HG03575 (cell line): ENCODE data around the gene MAPKAPK2.

Experiments
- ATAC-seq: cut with Tn5 transposase; IDR thresholded peaks from one replicate; pipeline ENCODE4 v1.9.1; 2021; ENCODE audit not compliant: unreplicated experiment, insufficient number of reproducible peaks, low FRiP score; ENCODE audit errors: extremely low read depth

MAPKAPK2 gene

GRCh38 chr1:206732508-206732907, 47.8 kb downstream of the MAPKAPK2 start:
- no peak for ATAC-seq

GRCh38 chr1:206732992-206733391, 48.3 kb downstream of the MAPKAPK2 start:
- ATAC-seq = no peak

- no peak for ATAC-seq
Measured at GRCh38 chr1:206734499-206735142, 49.9 kb downstream of the MAPKAPK2 start.

- no peak for ATAC-seq
Measured at GRCh38 chr1:206735553-206736031, 50.9 kb downstream of the MAPKAPK2 start.

GRCh38 chr1:206736878-206737728, 52.4 kb downstream of the MAPKAPK2 start:
- no peak for ATAC-seq

- ATAC-seq = no peak
Measured at GRCh38 chr1:206737729-206738201, 53.1 kb downstream of the MAPKAPK2 start.

- no peak for ATAC-seq
Measured at GRCh38 chr1:206738370-206739366, 54.0 kb downstream of the MAPKAPK2 start.

- ATAC-seq = peak; percentile 81
Measured at GRCh38 chr1:206739411-206740076, 54.8 kb downstream of the MAPKAPK2 start.

GRCh38 chr1:206741142-206741701, 56.5 kb downstream of the MAPKAPK2 start:
- ATAC-seq = no peak

GRCh38 chr1:206742719-206743383, 58.1 kb downstream of the MAPKAPK2 start:
- no peak for ATAC-seq

- no peak for ATAC-seq
Measured at GRCh38 chr1:206744683-206745082, 60.0 kb downstream of the MAPKAPK2 start.

- no peak for ATAC-seq
Measured at GRCh38 chr1:206745301-206745700, 60.6 kb downstream of the MAPKAPK2 start.

- no peak for ATAC-seq
Measured at GRCh38 chr1:206748348-206749030, 63.8 kb downstream of the MAPKAPK2 start.

GRCh38 chr1:206751891-206752290, 67.2 kb downstream of the MAPKAPK2 start:
- ATAC-seq = no peak

GRCh38 chr1:206752481-206752880, 67.8 kb downstream of the MAPKAPK2 start:
- no peak for ATAC-seq

- ATAC-seq = no peak
Measured at GRCh38 chr1:206753141-206753540, 68.4 kb downstream of the MAPKAPK2 start.

- no peak for ATAC-seq
Measured at GRCh38 chr1:206754011-206754410, 69.3 kb downstream of the MAPKAPK2 start.
